Right renal pelvis (tissue), 4 donors: ENCODE results near the gene FAM193A. TPM values are rescaled to one million over a fixed set of nuclear protein-coding genes. Genes with fewer than 3 reads are reported as not detected.
A peak's percentile ranks its signal among the peaks of the same experiment; 100 is the strongest.

Experiments
- DNase-seq, 4 donors: peaks; one replicate each; pipeline ENCODE4 v3.0.0-alpha.2; 2013; ENCODE audit warnings: low read depth in 4 of 4, low spot score in 3 of 4, missing footprints in 1 of 4
- polyA plus RNA-seq, 4 donors: library from polyadenylated mRNA; unstranded; fragments of 120-200 nt; gene quantifications; one replicate each; pipeline ENCODE4 v1.2.1, GENCODE V29; 2013; ENCODE audit not compliant: insufficient read length in 4 of 4

Gene FAM193A, protein sequence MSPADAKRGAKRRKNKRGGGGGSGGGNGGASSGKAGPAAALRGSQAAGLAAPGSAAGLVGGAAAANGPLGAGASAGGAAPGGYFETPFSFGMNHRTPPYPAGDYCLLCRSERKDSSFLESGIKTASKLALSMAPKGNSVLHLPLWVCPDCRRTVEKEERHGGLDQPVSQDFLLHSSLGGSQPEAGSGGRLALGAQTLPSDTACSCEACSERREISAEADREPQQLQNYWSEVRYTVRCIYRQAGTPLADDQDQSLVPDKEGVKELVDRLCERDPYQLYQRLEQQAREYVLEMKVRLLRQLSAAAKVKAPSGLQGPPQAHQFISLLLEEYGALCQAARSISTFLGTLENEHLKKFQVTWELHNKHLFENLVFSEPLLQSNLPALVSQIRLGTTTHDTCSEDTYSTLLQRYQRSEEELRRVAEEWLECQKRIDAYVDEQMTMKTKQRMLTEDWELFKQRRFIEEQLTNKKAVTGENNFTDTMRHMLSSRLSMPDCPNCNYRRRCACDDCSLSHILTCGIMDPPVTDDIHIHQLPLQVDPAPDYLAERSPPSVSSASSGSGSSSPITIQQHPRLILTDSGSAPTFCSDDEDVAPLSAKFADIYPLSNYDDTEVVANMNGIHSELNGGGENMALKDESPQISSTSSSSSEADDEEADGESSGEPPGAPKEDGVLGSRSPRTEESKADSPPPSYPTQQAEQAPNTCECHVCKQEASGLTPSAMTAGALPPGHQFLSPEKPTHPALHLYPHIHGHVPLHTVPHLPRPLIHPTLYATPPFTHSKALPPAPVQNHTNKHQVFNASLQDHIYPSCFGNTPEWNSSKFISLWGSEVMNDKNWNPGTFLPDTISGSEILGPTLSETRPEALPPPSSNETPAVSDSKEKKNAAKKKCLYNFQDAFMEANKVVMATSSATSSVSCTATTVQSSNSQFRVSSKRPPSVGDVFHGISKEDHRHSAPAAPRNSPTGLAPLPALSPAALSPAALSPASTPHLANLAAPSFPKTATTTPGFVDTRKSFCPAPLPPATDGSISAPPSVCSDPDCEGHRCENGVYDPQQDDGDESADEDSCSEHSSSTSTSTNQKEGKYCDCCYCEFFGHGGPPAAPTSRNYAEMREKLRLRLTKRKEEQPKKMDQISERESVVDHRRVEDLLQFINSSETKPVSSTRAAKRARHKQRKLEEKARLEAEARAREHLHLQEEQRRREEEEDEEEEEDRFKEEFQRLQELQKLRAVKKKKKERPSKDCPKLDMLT (N-terminal part only)
- 10 to 100 TPM; 24.0 to 28.8 (median 26.8) TPM for polyA plus RNA-seq

DNA sequence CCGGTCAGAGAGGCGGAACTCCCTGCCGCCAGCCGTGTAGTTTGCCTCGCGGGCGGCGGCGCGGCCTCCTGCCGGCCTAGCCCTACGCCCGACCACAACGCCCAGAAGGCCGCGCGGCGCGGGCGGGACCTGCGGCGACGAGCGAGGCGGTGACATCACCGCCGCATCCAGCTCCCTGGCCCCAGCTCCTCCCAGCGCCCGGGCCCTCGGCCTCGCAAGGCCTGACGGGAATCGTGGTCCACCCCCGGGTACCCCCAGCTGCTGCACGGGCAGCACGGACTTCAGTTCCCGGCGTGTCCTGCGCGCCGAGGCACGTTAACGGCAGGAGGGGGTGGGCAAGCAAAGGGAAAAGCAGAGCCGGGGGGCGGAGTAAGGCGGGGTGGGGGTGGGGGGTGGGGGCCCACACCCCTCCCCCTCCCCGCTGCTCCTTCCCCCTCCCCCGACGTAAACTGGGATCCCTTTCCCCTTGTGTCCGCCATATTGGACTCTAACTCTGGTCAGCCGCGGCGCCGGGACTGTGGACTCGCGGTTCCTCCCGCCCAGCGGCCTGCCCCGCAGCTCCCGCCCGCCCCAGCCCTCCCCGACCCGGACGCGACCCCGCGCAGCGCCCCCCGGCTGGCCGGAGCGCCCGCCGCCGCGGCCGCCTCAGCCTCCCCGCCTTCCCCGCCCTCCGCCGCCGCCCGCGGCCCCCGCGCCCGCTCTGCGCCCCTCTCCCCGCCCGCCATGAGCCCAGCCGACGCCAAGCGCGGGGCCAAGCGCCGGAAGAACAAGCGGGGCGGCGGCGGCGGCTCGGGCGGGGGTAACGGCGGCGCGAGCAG, at the start of gene FAM193A:
Gene FAM193A (plus strand): TSS at position 455 of the 818 bp plus-strand sequence. CDS start 269 bp downstream, at position 724.
- peak; percentile 93 to 98 (median 96) for DNase-seq

DNA sequence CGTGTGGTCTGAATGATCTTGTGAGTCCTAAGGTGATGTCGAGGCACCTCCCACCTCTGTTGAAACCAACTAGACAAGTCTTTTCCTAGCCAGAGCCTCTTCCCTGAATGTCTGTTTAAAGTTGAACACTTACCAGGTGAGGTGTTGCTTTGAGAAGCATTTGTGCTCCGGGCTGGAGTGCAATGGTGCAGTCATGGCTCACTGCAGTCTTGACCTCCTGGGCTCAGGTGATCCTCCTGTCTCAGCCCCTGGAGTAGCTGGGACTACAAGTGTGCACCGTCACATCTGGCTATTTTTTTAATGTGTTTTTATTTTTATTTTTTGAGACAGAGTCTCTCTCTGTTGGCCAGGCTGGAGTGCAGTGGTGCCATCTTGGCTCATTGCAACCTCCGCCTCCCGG, 49.5 kb upstream of the FAM193A start:
- no peak for DNase-seq

DNA sequence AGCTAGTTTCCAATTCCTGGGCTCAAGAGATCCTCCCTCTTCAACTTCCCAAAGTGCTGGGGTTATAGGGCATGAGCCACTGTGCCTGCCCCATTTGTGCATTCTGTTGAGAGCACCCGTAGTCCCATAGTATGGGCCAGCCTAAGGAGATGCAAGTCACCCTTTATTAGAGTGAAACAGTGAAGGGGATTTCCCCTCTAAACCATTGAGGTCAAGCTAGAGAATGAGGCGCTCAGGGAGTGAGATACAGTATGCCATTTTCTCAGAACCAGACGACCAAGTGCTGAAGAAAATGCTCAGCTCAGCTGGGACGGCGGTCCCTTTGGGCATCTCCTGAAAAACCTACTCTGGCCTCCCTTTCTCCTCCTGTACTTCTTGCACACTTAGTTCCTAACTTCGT, 48.8 kb upstream of the FAM193A start:
- no peak for DNase-seq

DNA sequence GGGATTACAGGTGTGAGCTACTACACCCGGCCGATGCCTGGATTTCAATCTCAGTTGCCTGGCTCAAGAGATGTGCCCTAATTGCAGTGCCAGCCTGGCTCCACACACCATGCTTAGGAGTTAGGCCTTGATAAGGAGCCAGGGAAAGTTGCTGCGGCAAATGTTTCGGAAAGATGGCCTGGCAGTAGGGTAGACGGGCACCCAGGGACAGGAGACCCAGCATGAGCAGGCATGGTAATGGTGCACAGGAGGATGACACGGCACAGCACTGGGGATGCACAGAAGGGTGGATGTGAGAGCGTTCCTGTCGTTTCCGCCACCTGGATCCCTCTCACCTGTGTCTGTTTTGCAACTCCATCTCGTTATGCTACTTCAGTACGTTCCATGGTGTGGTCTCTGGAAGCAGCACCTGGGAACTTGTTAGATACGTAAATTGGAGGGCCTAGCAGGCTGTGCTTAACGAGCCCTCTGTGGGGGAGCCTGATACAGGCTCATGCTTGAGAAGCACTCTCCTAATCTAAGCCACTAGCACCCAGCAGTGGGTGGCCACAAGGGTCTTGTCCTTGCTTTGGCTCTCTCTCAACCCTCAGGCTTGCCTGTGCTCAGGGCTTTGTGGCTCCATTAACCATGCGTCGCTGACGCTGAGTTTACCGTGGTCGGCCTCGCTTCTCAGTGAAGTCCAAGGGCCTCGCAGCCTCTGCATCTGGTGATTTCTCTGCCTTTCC, 47.2 kb upstream of the FAM193A start:
- no peak for DNase-seq

DNA sequence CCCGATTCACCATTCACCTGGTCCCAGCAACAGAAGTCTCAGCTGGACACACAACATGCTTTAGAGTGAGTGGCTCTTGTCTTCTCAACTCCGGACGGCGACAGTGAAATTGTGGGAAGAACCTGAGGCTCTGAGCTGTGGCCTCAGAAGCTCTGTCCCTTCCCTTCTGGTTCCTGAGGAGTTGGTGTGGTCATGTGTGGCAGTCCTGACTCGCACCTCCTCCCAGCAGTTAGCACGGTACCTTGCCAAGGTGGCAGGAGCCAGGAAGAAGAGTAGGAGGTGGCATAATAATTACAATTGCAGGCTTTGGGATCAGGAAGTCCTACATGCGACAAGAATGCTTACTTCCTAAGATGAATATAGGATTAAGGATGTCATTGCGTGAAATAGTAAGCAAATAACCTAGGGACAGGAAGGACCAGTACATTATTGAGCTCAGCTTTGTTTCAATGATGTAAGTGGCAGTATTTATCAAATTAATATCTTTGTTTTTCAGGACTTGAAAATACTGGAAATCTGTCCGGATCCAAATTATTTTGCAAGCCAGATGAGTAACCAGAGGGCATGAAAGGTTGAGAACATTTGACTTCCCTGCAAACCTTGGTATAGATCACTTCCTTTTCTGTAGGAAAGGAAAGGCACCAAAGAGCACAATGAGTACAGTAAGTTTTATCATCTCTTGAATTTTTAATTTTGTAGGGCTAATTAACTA, 46.5 kb upstream of the FAM193A start:
- DNase-seq, result no peak

- no peak for DNase-seq
Observed at GRCh38 chr4:2492970-2493369, 43.5 kb upstream of the FAM193A start.

GRCh38 chr4:2494992-2495391, 41.5 kb upstream of the FAM193A start:
- DNase-seq, result no peak

DNA sequence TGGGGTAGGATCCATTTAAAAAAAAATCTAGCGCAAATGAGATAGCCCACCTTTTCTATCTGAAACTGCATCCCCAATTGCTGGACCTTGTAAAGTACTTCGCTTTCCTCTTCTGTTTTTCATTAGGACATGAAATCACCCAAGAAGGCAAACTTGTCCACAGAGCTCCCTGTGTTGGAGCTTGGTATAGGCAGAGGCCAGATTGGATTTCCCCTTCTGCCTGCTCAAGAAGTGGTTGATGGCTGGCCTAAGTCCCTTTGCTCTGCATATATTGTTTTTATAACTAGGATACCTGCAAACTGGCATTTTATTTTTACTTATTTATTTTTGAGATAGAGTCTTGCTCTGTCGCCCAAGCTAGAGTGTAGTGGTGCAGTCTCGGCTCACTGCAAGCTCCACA, 39.1 kb upstream of the FAM193A start:
- no peak for DNase-seq

- DNase-seq, result no peak
Observed at GRCh38 chr4:2497931-2498330, 38.5 kb upstream of the FAM193A start.

GRCh38 chr4:2500547-2500946, 35.9 kb upstream of the FAM193A start:
- DNase-seq, result no peak

DNA sequence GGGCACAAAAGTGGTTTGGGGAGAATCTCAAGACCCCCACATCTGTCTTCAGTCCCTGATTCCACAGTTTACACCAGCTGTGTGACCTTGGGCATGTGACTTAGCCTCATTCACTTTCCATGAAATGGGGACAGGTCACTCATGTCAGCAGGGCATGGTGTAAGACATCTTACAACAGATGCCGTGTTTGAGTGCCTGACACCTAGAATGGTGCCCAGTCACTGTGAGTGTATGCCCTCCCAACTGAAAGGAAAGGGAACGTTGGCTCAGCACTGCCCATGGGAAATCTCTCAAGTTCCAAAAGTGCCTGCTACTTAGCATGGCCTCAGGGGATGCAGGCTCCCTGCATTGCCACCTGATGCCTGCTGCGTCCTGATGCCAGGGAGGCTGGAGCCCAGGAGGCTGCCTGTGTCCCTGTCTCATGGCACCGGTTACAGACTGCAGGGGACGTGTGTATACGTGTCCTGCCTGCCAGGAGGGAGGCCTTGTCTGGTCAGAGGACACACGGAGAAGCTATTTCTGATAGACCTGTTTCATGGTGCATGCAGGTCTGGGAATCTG, 35.3 kb upstream of the FAM193A start:
- no peak for DNase-seq

GRCh38 chr4:2503809-2504208, 32.6 kb upstream of the FAM193A start:
- DNase-seq, result no peak

DNA sequence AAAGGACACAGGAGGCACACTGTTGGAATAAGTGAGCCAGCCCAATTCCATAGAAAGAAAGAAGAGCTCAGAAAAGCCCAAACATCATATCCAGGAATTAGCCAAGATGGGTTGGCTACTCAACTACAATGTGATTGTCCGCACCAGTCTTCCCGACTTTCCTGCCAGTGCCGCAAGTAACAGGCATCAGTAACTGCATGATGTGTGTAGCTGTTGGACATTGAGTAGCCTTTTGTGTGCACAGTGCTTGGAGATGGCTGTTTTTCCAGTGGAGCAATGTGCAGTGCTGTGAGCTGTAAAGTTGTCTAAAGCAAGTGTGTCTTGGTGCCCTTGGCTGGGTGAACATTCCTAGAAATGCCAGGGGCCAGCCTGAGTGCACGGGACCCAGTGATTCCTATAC, 29.2 kb upstream of the FAM193A start:
- DNase-seq, result no peak

DNA sequence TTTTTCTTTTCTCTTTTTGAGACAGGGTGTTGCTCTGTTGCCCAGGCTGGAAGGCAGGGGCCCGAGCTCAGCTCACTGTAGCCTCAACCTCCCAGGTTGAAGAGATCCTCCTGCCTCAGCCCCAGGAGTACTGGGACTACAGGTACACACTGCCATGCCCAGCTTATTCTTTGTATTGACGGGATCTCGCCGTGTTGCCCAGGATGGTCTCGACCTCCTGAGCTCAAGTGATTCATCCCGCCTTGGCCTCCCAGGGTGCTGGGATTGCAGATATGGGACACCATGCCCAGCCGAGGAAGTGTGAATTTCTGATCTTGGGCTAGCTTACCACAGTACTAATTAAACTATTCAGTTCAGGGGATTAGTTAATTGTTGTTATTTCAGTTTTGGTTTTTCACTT, 28.6 kb upstream of the FAM193A start:
- DNase-seq, result no peak

DNA sequence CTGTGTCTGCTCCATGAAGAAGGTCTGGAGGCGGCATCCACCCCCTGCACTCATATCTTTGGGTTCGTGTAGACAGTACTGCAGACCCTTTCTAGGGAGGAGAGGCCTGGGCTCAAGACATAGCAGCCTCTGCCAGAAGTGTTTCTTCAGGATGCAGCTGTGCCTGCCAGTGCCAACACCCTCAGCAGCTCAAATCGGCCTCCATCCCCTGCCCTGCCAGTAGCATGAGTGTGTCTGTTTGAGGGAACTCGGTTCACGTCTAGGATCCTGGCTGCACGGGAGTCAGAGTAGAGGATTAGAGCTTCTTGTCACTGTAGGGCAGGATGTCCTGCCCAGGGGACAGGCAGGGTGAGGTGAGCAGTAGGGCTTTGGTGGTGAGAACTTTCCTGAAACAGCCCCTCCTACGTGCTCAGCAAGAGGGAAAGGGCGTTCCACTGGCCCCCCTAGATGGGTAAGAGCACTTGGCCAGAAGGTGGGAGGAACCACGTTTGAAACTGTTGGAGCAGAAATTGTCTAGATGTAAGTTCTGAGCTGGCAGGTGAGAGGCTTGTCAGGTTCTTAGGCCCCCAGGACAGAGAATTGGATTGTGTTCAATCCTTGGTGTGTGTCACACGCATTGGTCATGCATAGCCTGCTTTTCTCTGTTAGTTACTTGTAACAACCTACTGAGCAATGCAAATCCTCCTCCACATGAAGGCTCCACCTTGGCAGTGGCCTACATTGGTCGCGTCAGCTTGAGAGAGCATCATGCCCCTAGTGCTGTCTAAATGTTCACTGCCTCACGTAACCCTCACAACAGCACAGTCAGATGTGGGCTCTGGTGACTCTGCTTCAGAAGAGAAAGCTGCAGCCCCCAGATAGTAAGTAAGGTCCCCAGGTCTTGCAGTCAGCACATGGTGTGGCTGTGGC, 25.8 kb upstream of the FAM193A start:
- no peak for DNase-seq

- DNase-seq, result no peak
Observed at GRCh38 chr4:2511645-2512131, 24.8 kb upstream of the FAM193A start.
